Caco-2 (cell line): ENCODE measurements around the gene SPATC1L. TPM values are rescaled to one million over a fixed set of nuclear protein-coding genes. Genes with fewer than 3 reads are reported as not detected.

Experiments used
- BruUV-seq: library from RNA; stranded (reverse); fragments of 400-500 nt; replicated peaks from 2 replicates; lab custom pipeline; 2021; lab: Mats Ljungman, UMichigan
- CTCF ChIA-PET: fragments of 300-600 bp; sonication (Branson Sonifier 250); formaldehyde crosslinking; loops from one replicate; lab custom pipeline; 2022; ENCODE audit warnings: antibody characterized with exemption; lab: Charles Lee
- POLR2A ChIA-PET: fragments of 300-600 bp; sonication (Branson Sonifier 250); formaldehyde crosslinking; loops from one replicate; lab custom pipeline; 2022; ENCODE audit warnings: antibody characterized with exemption; lab: Charles Lee
- DNase-seq, 2 experiments: peaks; one replicate each; pipeline versions ENCODE4 v3.0.0 to v3.0.0-alpha.2; 2020 to 2022
- H3K27me3 ChIP-seq: replicated peaks from 2 replicates; pipeline ENCODE4 v1.6.0; 2011; ENCODE audit warnings: low read length; ENCODE audit not compliant: control insufficient read depth, insufficient read depth
- H3K36me3 ChIP-seq: 2 replicates; pipeline ENCODE4 v1.5.1; 2011; ENCODE audit warnings: low read length; ENCODE audit not compliant: control insufficient read depth, insufficient read depth
- H3K4me1 ChIP-seq: fragments of 250-450 bp; sonication (Bioruptor Pico); 2 replicates; pipeline ENCODE4 v1.5.1; 2020; ENCODE audit warnings: mild to moderate bottlenecking
- H3K4me3 ChIP-seq: 2 replicates; pipeline ENCODE4 v1.5.1; 2011; ENCODE audit warnings: low read depth, mild to moderate bottlenecking, control low read depth, low read length
- H3K9me3 ChIP-seq: fragments of 250-450 bp; sonication (Bioruptor Pico); 2 replicates; pipeline ENCODE4 v1.5.1; 2020; ENCODE audit warnings: mild to moderate bottlenecking, moderate library complexity
- H3K27ac Mint-ChIP-seq: one replicate; pipeline ENCODE4 v1.8.0; 2022; ENCODE audit warnings: mixed read lengths; ENCODE audit not compliant: unreplicated experiment
- H3K27me3 Mint-ChIP-seq: one replicate; pipeline ENCODE4 v1.8.0; 2022; ENCODE audit warnings: mixed read lengths; ENCODE audit not compliant: insufficient read depth, unreplicated experiment
- H3K36me3 Mint-ChIP-seq: one replicate; pipeline ENCODE4 v1.8.0; 2022; ENCODE audit warnings: mild to moderate bottlenecking, mixed read lengths; ENCODE audit not compliant: insufficient read depth, unreplicated experiment
- H3K4me1 Mint-ChIP-seq: one replicate; pipeline ENCODE4 v1.8.0; 2022; ENCODE audit warnings: low read depth, mixed read lengths; ENCODE audit not compliant: unreplicated experiment
- H3K4me3 Mint-ChIP-seq: one replicate; pipeline ENCODE4 v1.8.0; 2022; ENCODE audit warnings: mild to moderate bottlenecking, moderate library complexity, mixed read lengths; ENCODE audit not compliant: unreplicated experiment
- H3K9me3 Mint-ChIP-seq: one replicate; pipeline ENCODE4 v1.8.0; 2022; ENCODE audit warnings: mixed read lengths; ENCODE audit not compliant: unreplicated experiment
- intact Hi-C: fragments of 100-400 bp; cut with micrococcal nuclease; formaldehyde crosslinking; loops from one replicate; pipeline ENCODE4 v1.10.0; 2022; ENCODE audit not compliant: unreplicated experiment
- total RNA-seq: library from RNA; stranded (reverse); gene quantifications from 2 replicates; pipeline ENCODE4 v1.2.3, GENCODE V29; 2022
- TF ChIP-seq, protein P1 (sequence below), 2 experiments: fragments of 200-600 bp in 1 of 2; IDR thresholded peaks; 1 replicate in 1 of 2; 2 replicates in 1 of 2; pipeline versions ENCODE4 v1.5.1 to v1.8.0; 2011 to 2022; ENCODE audit warnings: antibody characterized with exemption in 1 of 2, control low read depth in 1 of 2, inconsistent platforms in 1 of 2, low read depth in 1 of 2, low read length in 1 of 2, mild to moderate bottlenecking in 1 of 2, moderate library complexity in 1 of 2; ENCODE audit not compliant: insufficient read depth in 1 of 2, severe bottlenecking in 1 of 2, unreplicated experiment in 1 of 2

SPATC1L gene
- total RNA-seq, 1 experiment from 2014 or later, result 3.1 TPM

DNA sequence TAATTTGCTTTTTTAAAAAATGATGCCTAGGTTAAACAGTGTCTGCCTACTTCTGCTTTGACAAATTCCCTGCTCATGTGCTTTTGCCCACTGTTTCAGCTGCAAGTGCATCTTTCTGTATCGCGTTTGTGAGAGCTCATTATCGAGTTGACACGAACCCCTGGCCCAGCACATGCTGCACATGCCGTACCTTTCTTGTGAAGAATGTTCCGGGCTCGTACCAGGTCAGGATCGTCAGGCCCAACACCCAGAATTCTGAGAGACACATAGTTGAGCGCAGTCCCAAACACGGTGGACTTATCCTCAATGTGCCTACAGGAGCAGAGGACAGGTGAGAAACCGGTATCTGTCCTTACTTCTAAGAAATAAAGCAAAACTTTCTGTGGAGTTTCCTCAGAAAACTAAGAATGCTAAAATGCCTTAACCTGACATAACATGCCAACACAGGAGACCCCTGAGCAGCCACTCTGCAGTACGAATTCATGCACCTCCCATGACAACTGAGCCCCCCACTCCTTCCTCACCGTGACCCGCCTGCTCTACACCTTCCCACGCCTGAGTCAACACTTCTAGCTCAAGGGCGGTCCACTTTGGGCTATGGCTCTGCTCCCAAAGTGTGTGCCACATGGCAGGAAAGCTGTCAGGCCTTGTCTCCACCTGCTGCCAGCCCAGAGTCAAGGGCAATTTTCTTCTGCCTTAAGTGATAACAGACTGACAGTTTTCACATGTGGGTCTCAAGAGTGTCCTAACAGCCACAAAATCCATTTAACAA lies 37.6 kb upstream of the SPATC1L start:
- Histone ChIP-seq H3K4me1 (peaks cover 14% of the 10 kb centered on the region), H3K4me3 (no peak overlapping the region), H3K9me3 (no peaks in the 10 kb centered on the region), H3K27me3 (no peaks in the 10 kb centered on the region), H3K36me3 (no peaks in the 10 kb centered on the region; the same call in 1 of the 2 replicates)
- no peaks in the 10 kb centered on the region for H3K9me3 Mint-ChIP-seq
- H3K27me3 Mint-ChIP-seq, result no peaks in the 10 kb centered on the region
- H3K4me3 Mint-ChIP-seq, result no peak overlapping the region
- H3K36me3 Mint-ChIP-seq, result peaks cover 48% of the 10 kb centered on the region
- no peak overlapping the region for H3K27ac Mint-ChIP-seq
- intact Hi-C loops, result loop anchor here (10.0 kb wide), 1 partner anchor 77 kb away; no protein-coding TSS in a partner anchor
- no TSS peak for BruUV-seq
- TF ChIP-seq, protein P1, sequence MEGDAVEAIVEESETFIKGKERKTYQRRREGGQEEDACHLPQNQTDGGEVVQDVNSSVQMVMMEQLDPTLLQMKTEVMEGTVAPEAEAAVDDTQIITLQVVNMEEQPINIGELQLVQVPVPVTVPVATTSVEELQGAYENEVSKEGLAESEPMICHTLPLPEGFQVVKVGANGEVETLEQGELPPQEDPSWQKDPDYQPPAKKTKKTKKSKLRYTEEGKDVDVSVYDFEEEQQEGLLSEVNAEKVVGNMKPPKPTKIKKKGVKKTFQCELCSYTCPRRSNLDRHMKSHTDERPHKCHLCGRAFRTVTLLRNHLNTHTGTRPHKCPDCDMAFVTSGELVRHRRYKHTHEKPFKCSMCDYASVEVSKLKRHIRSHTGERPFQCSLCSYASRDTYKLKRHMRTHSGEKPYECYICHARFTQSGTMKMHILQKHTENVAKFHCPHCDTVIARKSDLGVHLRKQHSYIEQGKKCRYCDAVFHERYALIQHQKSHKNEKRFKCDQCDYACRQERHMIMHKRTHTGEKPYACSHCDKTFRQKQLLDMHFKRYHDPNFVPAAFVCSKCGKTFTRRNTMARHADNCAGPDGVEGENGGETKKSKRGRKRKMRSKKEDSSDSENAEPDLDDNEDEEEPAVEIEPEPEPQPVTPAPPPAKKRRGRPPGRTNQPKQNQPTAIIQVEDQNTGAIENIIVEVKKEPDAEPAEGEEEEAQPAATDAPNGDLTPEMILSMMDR (IDR thresholded peaks at IDR 0.05; ENCODE audit: insufficient read depth in 1 of 2, low read depth in 1 of 2, low read length in 1 of 2, severe bottlenecking in 1 of 2, unreplicated experiment in 1 of 2), result no peak
- H3K4me1 Mint-ChIP-seq, result peaks cover 14% of the 10 kb centered on the region
- POLR2A ChIA-PET, result no interaction called here
- CTCF ChIA-PET, result no interaction called here
- DNase-seq, result no peak

DNA sequence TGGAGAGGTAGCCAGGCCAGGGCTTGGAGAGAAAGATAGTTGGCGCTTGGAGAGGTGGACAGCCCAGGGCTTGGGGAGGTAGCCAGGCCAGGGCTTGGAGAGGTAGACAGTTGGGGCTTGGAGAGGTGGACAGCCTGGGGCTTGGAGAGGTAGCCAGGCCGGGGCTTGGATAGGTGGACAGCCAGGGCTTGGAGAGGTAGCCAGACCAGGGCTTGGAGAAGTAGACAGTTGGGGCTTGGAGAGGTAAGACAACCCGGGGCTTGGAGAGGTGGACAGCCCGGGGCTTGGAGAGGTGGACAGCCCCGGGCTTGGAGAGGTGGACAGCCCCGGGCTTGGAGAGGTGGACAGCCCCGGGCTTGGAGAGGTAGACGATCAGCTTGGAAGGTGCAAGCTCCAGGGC lies 36.6 kb upstream of the SPATC1L start:
- peaks cover 53% of the 10 kb centered on the region for H3K36me3 Mint-ChIP-seq
- TF ChIP-seq, protein P1 (IDR thresholded peaks at IDR 0.05; ENCODE audit: insufficient read depth in 1 of 2, low read depth in 1 of 2, low read length in 1 of 2, severe bottlenecking in 1 of 2, unreplicated experiment in 1 of 2), result no peak
- Histone ChIP-seq H3K36me3 (no peaks in the 10 kb centered on the region; the same call in 1 of the 2 replicates), H3K4me1 (peaks cover 7% of the 10 kb centered on the region; the same call in 1 of the 2 replicates), H3K9me3 (no peaks in the 10 kb centered on the region), H3K4me3 (no peak overlapping the region), H3K27me3 (no peaks in the 10 kb centered on the region)
- no peak overlapping the region for H3K27ac Mint-ChIP-seq
- ChIA-PET CTCF (no interaction called here), POLR2A (no interaction called here)
- H3K4me1 Mint-ChIP-seq, result peaks cover 8% of the 10 kb centered on the region
- no peaks in the 10 kb centered on the region for H3K27me3 Mint-ChIP-seq
- no peak overlapping the region for H3K4me3 Mint-ChIP-seq
- H3K9me3 Mint-ChIP-seq, result no peaks in the 10 kb centered on the region
- intact Hi-C loops, result loop anchor here (10.0 kb wide), 1 partner anchor 76 kb away; no protein-coding TSS in a partner anchor
- BruUV-seq, result no TSS peak
- no peak for DNase-seq

DNA sequence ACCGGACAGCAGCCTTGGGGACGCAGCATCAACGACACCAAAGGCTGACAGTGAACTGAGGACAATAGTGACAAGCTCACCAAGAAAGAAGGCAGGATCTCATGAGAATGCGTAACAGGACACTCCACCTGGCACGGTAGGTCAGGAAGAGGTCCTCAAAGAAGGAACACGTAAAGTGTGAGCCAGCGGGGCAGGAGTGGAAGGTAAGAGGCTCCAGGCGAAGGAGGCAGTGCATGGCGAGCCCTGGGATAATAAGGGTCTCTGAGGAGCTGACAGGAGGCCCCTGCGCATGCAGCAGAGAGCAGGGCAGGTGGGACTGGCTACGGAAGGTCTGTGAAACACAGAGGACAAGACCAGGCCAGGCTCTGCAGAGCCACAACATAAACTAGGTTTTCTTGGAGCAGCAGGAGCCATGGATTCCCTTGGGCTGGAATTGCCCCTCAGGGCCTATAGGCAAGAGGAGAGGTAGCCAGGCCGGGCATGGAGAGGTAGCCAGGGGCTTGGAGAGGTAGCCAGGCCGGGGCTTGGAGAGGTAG lies 36.1 kb upstream of the SPATC1L start:
- Mint-ChIP-seq H3K4me1 (peaks cover 8% of the 10 kb centered on the region), H3K36me3 (peaks cover 50% of the 10 kb centered on the region), H3K27me3 (no peaks in the 10 kb centered on the region), H3K9me3 (no peaks in the 10 kb centered on the region), H3K4me3 (no peak overlapping the region), H3K27ac (no peak overlapping the region)
- Histone ChIP-seq H3K9me3 (no peaks in the 10 kb centered on the region), H3K27me3 (no peaks in the 10 kb centered on the region), H3K36me3 (no peaks in the 10 kb centered on the region; the same call in 1 of the 2 replicates), H3K4me1 (peaks cover 7% of the 10 kb centered on the region; the same call in 1 of the 2 replicates), H3K4me3 (no peak overlapping the region)
- TF ChIP-seq, protein P1 (IDR thresholded peaks at IDR 0.05; ENCODE audit: insufficient read depth in 1 of 2, low read depth in 1 of 2, low read length in 1 of 2, severe bottlenecking in 1 of 2, unreplicated experiment in 1 of 2), result no peak
- intact Hi-C loops, result loop anchor here (10.0 kb wide), 1 partner anchor 76 kb away; no protein-coding TSS in a partner anchor
- no peak for DNase-seq
- ChIA-PET POLR2A (no interaction called here), CTCF (no interaction called here)
- BruUV-seq, result no TSS peak
